ENCODE results near the gene RAB5B.

DNA sequence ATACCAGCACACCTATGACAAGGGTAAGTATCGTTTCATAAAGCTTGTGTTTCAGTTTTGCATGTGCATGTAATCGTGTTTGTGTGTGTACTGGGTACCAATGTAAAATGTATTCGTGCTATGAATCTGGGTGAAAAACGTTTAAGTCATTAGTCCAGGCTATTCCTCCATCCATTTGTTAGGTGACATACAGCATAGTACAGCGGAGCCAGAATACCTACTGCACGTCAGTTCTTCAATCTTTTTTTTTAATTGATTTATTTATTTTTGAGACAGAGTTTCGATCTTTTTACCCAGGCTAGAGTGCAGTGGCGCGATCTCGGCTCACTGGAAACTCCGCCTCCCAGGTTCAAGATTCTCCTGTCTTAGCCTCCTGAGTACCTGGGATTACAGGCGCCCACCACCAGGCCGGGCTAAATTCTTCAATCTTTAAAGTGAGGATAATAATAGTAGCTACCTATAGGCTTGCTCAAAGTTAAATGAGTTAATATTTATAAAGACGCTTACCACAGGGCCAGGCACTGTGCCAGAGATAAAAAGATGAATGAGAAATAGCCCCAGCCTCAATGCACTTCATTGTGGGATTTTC, 67.2 kb downstream of the RAB5B start:
- TF ChIP-seq, protein P1, sequence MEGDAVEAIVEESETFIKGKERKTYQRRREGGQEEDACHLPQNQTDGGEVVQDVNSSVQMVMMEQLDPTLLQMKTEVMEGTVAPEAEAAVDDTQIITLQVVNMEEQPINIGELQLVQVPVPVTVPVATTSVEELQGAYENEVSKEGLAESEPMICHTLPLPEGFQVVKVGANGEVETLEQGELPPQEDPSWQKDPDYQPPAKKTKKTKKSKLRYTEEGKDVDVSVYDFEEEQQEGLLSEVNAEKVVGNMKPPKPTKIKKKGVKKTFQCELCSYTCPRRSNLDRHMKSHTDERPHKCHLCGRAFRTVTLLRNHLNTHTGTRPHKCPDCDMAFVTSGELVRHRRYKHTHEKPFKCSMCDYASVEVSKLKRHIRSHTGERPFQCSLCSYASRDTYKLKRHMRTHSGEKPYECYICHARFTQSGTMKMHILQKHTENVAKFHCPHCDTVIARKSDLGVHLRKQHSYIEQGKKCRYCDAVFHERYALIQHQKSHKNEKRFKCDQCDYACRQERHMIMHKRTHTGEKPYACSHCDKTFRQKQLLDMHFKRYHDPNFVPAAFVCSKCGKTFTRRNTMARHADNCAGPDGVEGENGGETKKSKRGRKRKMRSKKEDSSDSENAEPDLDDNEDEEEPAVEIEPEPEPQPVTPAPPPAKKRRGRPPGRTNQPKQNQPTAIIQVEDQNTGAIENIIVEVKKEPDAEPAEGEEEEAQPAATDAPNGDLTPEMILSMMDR (IDR thresholded peaks at IDR 0.05): peak in 2 of 3 experiments; percentile 7 to 49
- TF ChIP-seq POLR2A (IDR thresholded peaks at IDR 0.05): no peak

Measured in testis (tissue), 2 donors.